Esophagus muscularis mucosa (tissue), 4 donors: ENCODE data around the gene RFPL2. TPM values are rescaled to one million over a fixed set of nuclear protein-coding genes. Genes with fewer than 3 reads are reported as not detected.

Experiments used
- DNase-seq: peaks from one replicate; pipeline ENCODE4 v3.0.0-alpha.2; 2017; ENCODE audit errors: extremely low spot score
- H3K27ac ChIP-seq, 4 donors: fragments of 200-600 bp; sonication (generic); replicated peaks in 1 of 4; 1 replicate in 3 of 4; 2 replicates in 1 of 4; pipeline ENCODE4 v1.5.1; 2016 to 2019; ENCODE audit warnings: mild to moderate bottlenecking in 1 of 4
- H3K27me3 ChIP-seq, 4 donors: fragments of 200-600 bp; sonication (generic); one replicate each; pipeline versions ENCODE4 v1.5.1 to v1.6.0; 2016 to 2019
- H3K36me3 ChIP-seq, 4 donors: fragments of 200-600 bp; sonication (generic); one replicate each; pipeline ENCODE4 v1.5.1; 2016 to 2019
- H3K4me1 ChIP-seq, 4 donors: fragments of 200-600 bp; sonication (generic); one replicate each; pipeline ENCODE4 v1.5.1; 2016 to 2019
- H3K4me3 ChIP-seq, 4 donors: fragments of 200-600 bp; sonication (generic); 1 replicate in 2 of 4; 2 replicates in 2 of 4; pipeline ENCODE4 v1.5.1; 2016 to 2019; ENCODE audit warnings: mild to moderate bottlenecking in 4 of 4, moderate library complexity in 1 of 4
- H3K9me3 ChIP-seq, 4 donors: fragments of 200-600 bp; sonication (generic); 1 replicate in 3 of 4; 2 replicates in 1 of 4; pipeline ENCODE4 v1.5.1; 2016 to 2019
- EP300 ChIP-seq: sonication (generic); formaldehyde crosslinking; IDR thresholded peaks from one replicate; pipeline ENCODE4 v1.6.1; 2017; ENCODE audit warnings: antibody characterized with exemption
- POLR2A ChIP-seq: fragments of 450-650 bp; IDR thresholded peaks from one replicate; pipeline ENCODE4 v1.6.1; 2017; ENCODE audit warnings: antibody characterized with exemption, moderate library complexity, mild to moderate bottlenecking, low read depth
- POLR2AphosphoS5 ChIP-seq, 2 donors: sonication (generic); formaldehyde crosslinking; IDR thresholded peaks; one replicate each; pipeline ENCODE4 v1.6.1; 2017; ENCODE audit warnings: antibody characterized with exemption in 2 of 2
- WGBS: methylation state at CpG from one replicate; pipeline ENCODE4 v1.1.5; 2018; 5-methylcytosine and 5-hydroxymethylcytosine counted together
- intact Hi-C: fragments of 100-400 bp; cut with DNase I; formaldehyde crosslinking; loops from one replicate; pipeline ENCODE4 v1.15.1; 2023
- total RNA-seq, 4 donors: library from RNA; depleted of rRNA; stranded (reverse); fragments of >200 nt; gene quantifications; one replicate each; pipeline versions ENCODE4 v1.1.0 to v1.2.1, GENCODE V29; 2016
- TF ChIP-seq, protein P1 (sequence below), 3 experiments: fragments of 200-600 bp in 2 of 3; fragments of 450-650 bp in 1 of 3; sonication (generic) in 2 of 3; IDR thresholded peaks; one replicate each; pipeline ENCODE4 v1.5.1; 2017 to 2019; ENCODE audit warnings: antibody characterized with exemption in 3 of 3, mild to moderate bottlenecking in 2 of 3, moderate library complexity in 1 of 3

RFPL2 gene
- total RNA-seq, 4 donors from 2014 or later: not detected

DNA sequence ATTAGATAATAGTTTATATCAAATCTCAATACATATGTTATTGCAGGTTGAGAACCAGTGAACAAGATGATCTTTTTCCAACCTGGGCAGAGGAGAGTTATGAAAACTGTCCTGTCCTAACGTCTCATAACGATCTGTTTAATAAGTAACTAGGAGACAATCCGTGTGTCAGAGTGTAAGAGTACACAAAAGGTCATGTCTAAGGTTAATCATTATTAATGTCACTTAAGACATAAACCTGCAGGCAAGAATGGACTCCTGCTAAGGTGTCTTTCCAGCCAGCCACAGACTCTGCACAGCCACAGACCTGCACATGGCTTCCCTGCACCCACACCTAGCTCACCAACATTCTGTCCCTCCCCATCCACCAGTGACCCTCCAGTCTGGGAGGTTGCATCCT, 40.2 kb upstream of the RFPL2 start:
- H3K27ac ChIP-seq: no peak overlapping the region
- WGBS: 55% methylated on average over 3 of the region's 3 CpGs
- intact Hi-C loops: no loop called here
- no peaks in the 10 kb centered on the region for H3K9me3 ChIP-seq
- H3K4me3 ChIP-seq: no peak overlapping the region
- H3K4me1 ChIP-seq: no peaks in the 10 kb centered on the region
- H3K27me3 ChIP-seq: peaks cover 0 to 15% (median 0%) of the 10 kb centered on the region in 4 donors
- H3K36me3 ChIP-seq: no peaks in the 10 kb centered on the region
- TF ChIP-seq EP300 (no peak), POLR2A (no peak), POLR2AphosphoS5 (IDR thresholded peaks at IDR 0.05) (no peak)
- TF ChIP-seq, protein P1, sequence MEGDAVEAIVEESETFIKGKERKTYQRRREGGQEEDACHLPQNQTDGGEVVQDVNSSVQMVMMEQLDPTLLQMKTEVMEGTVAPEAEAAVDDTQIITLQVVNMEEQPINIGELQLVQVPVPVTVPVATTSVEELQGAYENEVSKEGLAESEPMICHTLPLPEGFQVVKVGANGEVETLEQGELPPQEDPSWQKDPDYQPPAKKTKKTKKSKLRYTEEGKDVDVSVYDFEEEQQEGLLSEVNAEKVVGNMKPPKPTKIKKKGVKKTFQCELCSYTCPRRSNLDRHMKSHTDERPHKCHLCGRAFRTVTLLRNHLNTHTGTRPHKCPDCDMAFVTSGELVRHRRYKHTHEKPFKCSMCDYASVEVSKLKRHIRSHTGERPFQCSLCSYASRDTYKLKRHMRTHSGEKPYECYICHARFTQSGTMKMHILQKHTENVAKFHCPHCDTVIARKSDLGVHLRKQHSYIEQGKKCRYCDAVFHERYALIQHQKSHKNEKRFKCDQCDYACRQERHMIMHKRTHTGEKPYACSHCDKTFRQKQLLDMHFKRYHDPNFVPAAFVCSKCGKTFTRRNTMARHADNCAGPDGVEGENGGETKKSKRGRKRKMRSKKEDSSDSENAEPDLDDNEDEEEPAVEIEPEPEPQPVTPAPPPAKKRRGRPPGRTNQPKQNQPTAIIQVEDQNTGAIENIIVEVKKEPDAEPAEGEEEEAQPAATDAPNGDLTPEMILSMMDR (IDR thresholded peaks at IDR 0.05): no peak
- no peak for DNase-seq

DNA sequence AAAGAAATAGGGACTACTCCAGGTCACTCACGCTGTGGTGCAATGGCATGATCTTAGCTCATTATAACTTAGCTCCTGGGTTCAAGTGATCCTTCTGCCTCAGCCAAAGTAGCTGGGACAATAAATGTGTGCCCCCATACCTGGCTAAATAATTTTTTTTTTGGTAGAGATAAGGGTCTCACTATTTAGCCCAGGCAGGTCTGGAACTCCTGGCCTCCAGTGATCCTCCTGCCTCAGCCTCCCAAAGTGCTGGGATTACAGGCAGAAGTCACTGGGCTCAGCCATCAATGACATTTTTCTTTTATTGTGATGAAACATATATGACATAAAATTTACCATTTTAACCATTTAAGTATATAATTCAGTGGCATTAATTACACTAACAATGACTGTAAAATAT, 39.7 kb upstream of the RFPL2 start:
- DNase-seq: no peak
- no peaks in the 10 kb centered on the region for H3K36me3 ChIP-seq
- intact Hi-C loops: no loop called here
- no peaks in the 10 kb centered on the region for H3K4me1 ChIP-seq
- no peak overlapping the region for H3K4me3 ChIP-seq
- 88% methylated on average over 1 of the region's 1 CpG for WGBS
- no peak overlapping the region for H3K27ac ChIP-seq
- H3K9me3 ChIP-seq: no peaks in the 10 kb centered on the region
- H3K27me3 ChIP-seq: peaks cover 0 to 10% (median 0%) of the 10 kb centered on the region in 4 donors
- TF ChIP-seq EP300 (no peak), POLR2AphosphoS5 (IDR thresholded peaks at IDR 0.05) (no peak)

DNA sequence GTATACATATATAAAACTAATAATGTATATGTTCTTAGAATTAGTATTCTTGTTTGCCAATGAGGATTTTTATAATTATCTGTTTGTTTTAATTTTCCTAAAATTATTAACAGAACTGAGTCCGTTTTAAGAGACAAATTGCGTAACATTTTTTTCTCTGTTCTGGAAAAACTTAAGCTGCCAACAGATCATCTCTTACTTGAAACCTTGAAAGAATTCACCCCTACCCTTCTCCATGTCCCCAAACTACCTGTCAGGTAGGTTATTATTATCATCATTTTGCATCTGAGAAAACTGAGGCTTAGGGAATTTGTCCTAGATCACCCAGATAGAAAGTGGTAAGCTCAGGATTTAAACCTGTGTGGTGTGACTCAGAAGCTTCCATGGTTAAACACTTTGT, 35.6 kb upstream of the RFPL2 start:
- intact Hi-C loops: no loop called here
- no peak overlapping the region for H3K4me3 ChIP-seq

DNA sequence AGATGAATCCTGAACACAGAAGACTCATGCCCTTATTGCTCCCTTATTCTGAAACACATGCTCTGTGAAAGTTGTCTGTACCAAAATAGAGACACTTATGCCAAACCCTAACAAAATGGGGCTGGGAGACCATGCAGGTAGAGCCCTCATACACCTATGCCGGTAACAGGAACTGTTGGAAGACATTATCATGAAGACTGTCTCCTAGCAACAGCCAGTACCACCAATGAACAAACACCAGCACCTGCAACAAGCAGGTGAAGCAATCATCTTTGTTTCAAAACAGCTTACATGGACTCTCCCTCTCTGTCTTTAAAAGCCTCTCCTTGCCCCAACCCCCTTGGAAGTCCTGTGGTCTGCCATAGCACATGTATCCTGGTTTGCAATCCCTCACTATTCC, 33.0 kb upstream of the RFPL2 start:
- H3K9me3 ChIP-seq: no peaks in the 10 kb centered on the region
- intact Hi-C loops: no loop called here
- H3K27ac ChIP-seq: no peak overlapping the region
- no peak for TF ChIP-seq POLR2A
- TF ChIP-seq, protein P1 (IDR thresholded peaks at IDR 0.05): no peak
- no peak for TF ChIP-seq POLR2AphosphoS5 (IDR thresholded peaks at IDR 0.05)
- no peak for TF ChIP-seq EP300
- no peak for DNase-seq
- peaks cover 0 to 5% (median 0%) of the 10 kb centered on the region in 4 donors for H3K27me3 ChIP-seq
- no peak overlapping the region for H3K4me3 ChIP-seq
- H3K4me1 ChIP-seq: no peaks in the 10 kb centered on the region
- WGBS: 80% methylated on average over 1 of the region's 1 CpG
- no peaks in the 10 kb centered on the region for H3K36me3 ChIP-seq

More for the DNA sequence above, 35.6 kb upstream of the RFPL2 start:
- Histone ChIP-seq H3K4me1 (no peaks in the 10 kb centered on the region), H3K9me3 (no peaks in the 10 kb centered on the region), H3K27me3 (peaks cover 0 to 8% (median 0%) of the 10 kb centered on the region in 4 donors), H3K27ac (no peak overlapping the region), H3K36me3 (no peaks in the 10 kb centered on the region)
- TF ChIP-seq, protein P1 (IDR thresholded peaks at IDR 0.05): no peak
- TF ChIP-seq POLR2A: no peak
- no peak for TF ChIP-seq POLR2AphosphoS5 (IDR thresholded peaks at IDR 0.05)
- no peak for TF ChIP-seq EP300
- no peak for DNase-seq
- 71% methylated on average over 2 of the region's 2 CpGs for WGBS

DNA sequence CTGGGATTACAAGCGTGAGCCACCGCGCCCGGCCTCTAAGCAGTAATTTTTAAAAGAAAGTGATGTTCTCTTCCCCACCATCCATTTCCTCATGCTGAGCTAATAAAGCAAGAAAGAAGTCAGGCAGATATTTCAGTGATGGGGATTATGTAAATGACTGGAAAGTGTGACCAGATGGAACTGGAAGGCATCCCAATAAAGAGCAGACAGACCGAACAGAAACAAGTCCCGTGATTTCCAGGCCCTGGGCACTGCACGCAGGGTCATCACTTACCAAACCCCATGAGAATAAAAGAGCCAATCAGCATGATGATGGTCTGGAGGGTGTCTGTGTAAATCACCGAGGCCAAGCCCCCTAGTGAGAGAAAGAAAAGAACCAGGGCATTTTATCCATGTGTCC, 32.1 kb upstream of the RFPL2 start:
- intact Hi-C loops: no loop called here
- Histone ChIP-seq H3K9me3 (no peaks in the 10 kb centered on the region), H3K27ac (no peak overlapping the region), H3K27me3 (peaks cover 0 to 5% (median 0%) of the 10 kb centered on the region in 4 donors), H3K4me1 (no peaks in the 10 kb centered on the region), H3K36me3 (no peaks in the 10 kb centered on the region), H3K4me3 (no peak overlapping the region)
- TF ChIP-seq, protein P1 (IDR thresholded peaks at IDR 0.05): no peak
- TF ChIP-seq POLR2A (no peak), POLR2AphosphoS5 (IDR thresholded peaks at IDR 0.05) (no peak), EP300 (no peak)
- no peak for DNase-seq
- 81% methylated on average over 8 of the region's 8 CpGs for WGBS
